ENCODE data around the gene NCR1.

GRCh38 chr19:54905803-54906511, at the start of gene NCR1:
- TF ChIP-seq CTCF (IDR thresholded peaks at IDR 0.05; ENCODE audit: low read length) (no peak), EZH2 (optimal IDR thresholded peaks at IDR 0.05; ENCODE audit: low read depth, low read length) (no peak), EZH2phosphoT487 (IDR thresholded peaks at IDR 0.05; ENCODE audit: low read length) (no peak)
